Measurements from ENCODE around the gene ZNF662. TPM values are rescaled to one million over a fixed set of nuclear protein-coding genes. Genes with fewer than 3 reads are reported as not detected.

ZNF662 gene
- total RNA-seq, 2 donors from 2014 or later: 5.2 to 6.3 TPM

Other genes starting within 250 kb of the ZNF662 start
- gene KLHL40, start 220.6 kb upstream of the ZNF662 start, total RNA-seq: under 1 TPM in 1 of 2 donors, not detected in 1; 0.86 TPM
- 100 to 1,000 TPM; 431 to 706 TPM for gene HHATL, start 203.3 kb upstream of the ZNF662 start, total RNA-seq
- gene CCDC13, start 132.9 kb upstream of the ZNF662 start, total RNA-seq: 1 to 10 TPM in 1 of 2 donors, not detected in 1; 1.0 TPM
- gene HIGD1A, start 101.7 kb upstream of the ZNF662 start, total RNA-seq: 100 to 1,000 TPM; 200 to 270 TPM
- 1 to 10 TPM; 2.2 to 2.4 TPM for gene ACKR2, start 96.7 kb upstream of the ZNF662 start, total RNA-seq
- gene CYP8B1, start 30.3 kb upstream of the ZNF662 start, total RNA-seq: not detected
- 1 to 10 TPM; 2.6 to 4.0 TPM for gene GASK1A, start 73.2 kb downstream of the ZNF662 start, total RNA-seq
- 10 to 100 TPM; 16.7 to 19.2 TPM for gene POMGNT2, start 199.9 kb downstream of the ZNF662 start, total RNA-seq